GM21423 (cell line): ENCODE data around the gene F5.
"Not testable (repeated sequence)": the region's sequence is repeated elsewhere in the genome, so short reads cannot be mapped to it uniquely, and the experiment has no call there.

Source experiments
- ATAC-seq: cut with Tn5 transposase; IDR thresholded peaks from one replicate; pipeline ENCODE4 v1.9.1; 2021; ENCODE audit warnings: mild to moderate bottlenecking, moderate library complexity; ENCODE audit not compliant: unreplicated experiment

F5 gene

GRCh38 chr1:169511316-169512005 is 74.8 kb downstream of the F5 start:
- ATAC-seq, result no peak

DNA sequence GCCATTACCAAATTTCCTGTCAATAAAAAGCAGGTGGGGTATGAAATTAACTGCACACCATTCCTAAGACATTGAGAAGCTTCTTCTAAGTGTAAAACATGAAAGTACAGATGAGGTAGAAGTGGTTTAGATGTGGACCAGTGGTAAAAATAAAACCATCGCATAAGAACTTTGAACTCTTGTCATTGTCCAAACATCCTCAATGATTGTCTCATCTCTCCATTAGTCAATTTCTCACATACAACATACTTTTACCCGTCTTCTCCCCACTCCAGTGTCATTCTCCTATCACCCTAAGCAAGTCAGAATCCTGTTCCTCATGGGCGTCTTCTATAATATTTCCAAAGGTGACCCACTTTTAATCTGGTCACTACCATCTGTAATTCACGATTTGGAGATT is 76.2 kb downstream of the F5 start:
- ATAC-seq, result no peak

DNA sequence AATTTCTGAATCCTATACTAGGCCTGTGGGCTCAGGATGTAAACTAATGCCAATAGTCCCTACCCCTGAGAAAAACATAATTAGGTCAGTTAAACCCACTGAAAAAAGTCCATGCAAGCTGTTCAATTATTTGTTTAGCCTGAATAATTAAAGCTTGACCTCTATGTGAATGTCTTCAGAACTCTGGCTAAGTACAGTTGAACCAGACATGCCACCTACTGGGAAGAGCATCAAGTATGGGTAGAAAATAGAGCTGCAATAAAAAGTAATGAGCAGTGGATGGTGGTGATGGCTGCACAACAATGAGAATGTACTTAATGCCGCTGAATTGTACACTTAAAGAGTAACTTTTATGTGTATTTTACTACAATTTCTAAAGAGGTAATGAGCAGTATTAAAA is 76.9 kb downstream of the F5 start:
- ATAC-seq, result no peak

- ATAC-seq, result no peak
Observed at GRCh38 chr1:169508432-169509338, 77.6 kb downstream of the F5 start.

- no peak for ATAC-seq
Observed at GRCh38 chr1:169507413-169507812, 78.9 kb downstream of the F5 start.

DNA sequence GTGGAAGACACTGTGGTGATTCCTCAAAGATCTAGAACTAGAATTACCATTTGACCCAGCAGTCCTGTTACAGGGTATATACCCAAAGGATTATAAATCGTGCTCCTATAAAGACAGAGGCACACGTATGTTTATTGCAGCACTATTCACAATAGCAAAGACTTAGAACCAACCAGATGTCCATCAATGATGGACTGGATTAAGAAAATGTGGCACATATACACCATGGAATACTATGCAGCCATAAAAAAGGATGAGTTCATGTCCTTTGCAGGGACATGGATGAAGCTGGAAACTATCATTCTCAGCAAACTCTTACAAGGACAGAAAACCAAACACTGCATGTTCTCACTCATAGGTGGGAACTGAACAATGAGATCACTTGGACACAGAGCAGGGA is 82.7 kb downstream of the F5 start:
- not testable (repeated sequence) for ATAC-seq

- no peak for ATAC-seq
Observed at GRCh38 chr1:169499807-169500206, 86.5 kb downstream of the F5 start.

DNA sequence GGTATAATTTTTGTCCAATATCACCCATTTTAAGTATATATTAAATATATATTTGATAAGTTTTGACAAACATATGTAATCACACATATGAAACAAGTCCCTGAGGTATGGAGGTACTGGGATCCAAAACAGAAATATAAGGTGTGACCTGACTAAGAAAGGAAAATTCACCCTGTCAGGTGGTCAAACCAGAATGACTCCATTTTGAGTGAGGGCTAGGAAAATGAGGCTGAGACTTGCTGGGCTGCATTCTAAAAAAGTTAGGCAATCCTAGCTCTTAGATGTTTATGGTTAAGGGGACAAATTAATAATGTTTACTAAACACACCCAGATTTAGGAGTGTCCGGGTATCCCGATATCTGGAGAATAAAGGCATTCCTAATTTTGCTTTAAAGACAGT is 89.0 kb downstream of the F5 start:
- no peak for ATAC-seq

DNA sequence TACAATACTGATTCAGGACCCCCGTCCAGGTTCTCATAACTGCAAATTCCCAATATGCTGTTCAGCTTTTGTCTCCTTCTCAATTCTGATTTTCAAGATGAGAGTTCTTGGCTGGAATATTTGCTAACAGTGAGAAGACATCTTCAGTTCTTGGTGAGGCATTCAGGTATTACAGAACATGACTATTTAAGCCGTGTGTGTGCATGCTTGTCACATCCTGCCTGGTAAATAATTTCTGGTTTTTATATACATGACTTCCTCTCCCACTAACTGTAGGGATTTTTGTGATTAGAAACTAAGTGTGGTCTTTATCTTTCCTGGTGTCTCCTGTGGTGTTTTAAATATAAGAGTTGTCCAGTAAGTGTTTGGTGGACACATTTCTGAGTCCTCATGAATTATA is 90.4 kb downstream of the F5 start:
- ATAC-seq, result no peak

DNA sequence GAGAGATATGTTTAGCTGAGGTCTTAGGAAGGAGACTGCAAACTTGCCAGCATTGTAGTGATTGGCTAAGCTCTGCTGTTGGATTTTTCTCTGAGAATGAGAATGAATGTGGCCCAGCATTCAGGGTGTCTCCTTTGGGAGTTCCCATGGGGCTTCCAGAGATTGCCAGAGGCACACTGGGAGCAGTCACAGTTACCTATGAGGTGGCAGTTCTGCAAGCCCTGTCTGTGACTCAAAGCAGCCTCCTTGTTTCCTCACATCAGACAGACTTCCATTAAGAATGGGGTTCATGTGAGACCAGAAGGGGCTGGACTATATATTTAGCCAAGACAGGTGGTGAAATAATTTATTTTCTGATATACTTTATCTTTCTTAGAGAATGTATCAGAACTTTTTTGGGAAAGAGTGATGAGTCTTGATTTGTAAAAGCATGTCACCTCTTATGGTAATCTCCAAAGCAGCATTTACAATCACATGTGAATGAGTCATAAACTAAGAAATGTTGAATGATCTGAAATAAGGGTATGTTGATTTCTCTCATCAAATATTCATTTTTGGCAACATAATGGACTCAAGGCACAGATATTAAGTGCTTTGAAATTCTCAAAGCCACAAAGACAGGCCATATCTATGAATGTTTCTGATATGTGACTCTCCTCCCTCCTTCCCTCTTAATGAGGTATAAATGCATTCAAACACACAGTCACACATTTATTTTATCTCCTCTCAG is 91.1 kb downstream of the F5 start:
- no peak for ATAC-seq

DNA sequence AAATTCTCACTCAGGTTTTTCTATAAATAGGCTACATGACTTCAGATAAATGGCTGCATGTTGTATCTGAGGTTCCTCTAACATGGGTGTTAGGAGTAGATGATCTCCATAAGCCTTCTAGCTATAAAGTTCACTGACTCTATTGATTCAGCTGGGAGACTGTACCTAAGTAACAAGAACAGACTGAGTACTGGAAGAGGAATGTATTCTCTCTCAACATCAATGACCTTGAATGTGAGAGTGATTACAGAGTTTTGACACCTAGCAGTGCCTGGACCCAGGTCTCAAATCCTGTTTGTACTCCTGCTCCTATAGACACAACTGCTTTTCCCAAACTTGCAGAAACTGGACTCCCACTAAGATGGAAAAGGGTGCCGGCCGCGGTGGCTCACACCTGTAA is 91.9 kb downstream of the F5 start:
- no peak for ATAC-seq

GRCh38 chr1:169493251-169493650 is 93.0 kb downstream of the F5 start:
- ATAC-seq, result no peak

DNA sequence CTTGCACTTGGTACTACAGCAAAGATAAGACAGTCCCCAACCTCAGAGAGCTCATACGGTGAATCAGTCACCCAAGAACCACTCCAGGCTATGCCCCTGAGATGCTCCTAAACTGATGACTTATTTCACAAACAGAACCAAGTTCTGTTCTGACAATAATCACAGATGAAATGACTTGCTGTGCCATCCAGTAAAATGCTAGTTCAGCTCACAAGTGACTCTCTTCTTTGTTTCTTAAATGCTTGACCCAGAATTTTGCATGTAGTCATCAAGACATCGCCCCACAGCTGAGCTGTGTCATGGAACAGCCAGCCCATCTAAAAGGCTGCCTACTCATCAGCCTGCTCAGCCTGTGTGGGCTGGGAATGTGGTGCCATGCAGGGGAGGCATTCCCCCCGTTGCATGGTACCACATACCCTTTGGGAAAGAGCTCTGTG is 94.4 kb downstream of the F5 start:
- ATAC-seq, result peak; percentile 59

DNA sequence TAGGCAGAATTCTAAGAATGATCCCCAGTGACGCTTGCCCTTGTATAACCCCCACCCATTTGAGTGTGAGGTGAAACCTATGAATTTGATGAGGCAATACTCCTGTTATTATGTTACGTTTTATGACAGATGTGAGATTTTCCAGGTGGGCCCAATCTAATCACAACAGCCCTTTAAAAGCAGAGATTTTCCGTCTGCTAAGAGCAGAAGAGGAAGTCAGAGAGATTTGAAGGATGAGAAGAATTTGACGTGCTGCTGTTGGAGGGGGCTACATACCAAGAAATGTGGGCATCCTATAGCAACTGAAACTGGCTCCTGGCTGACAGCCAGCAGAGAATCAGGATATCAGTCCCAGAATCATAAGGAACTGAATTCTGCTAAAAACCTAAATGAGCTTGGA is 98.1 kb downstream of the F5 start:
- no peak for ATAC-seq

DNA sequence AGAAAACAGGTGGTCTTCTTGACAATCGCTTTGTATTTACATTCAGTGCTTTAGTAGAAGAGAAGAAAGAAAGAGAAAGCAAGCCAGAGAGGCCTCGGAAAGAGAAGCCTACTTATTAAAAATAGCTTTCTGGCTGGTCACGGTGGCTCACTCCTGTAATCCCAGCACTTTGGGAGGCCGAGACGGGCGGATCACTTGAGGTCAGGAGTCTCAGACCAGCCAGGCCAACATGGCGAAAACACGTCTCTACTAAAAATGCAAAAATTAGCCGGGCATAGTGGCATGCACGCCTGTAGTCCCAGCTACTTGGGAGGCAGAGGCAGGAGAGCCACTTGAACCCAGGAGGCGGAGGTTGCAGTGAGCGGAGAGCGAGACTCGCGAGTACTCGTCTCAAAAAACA is 98.7 kb downstream of the F5 start:
- no peak for ATAC-seq

GRCh38 chr1:169487133-169487532 is 99.1 kb downstream of the F5 start:
- ATAC-seq, result no peak

DNA sequence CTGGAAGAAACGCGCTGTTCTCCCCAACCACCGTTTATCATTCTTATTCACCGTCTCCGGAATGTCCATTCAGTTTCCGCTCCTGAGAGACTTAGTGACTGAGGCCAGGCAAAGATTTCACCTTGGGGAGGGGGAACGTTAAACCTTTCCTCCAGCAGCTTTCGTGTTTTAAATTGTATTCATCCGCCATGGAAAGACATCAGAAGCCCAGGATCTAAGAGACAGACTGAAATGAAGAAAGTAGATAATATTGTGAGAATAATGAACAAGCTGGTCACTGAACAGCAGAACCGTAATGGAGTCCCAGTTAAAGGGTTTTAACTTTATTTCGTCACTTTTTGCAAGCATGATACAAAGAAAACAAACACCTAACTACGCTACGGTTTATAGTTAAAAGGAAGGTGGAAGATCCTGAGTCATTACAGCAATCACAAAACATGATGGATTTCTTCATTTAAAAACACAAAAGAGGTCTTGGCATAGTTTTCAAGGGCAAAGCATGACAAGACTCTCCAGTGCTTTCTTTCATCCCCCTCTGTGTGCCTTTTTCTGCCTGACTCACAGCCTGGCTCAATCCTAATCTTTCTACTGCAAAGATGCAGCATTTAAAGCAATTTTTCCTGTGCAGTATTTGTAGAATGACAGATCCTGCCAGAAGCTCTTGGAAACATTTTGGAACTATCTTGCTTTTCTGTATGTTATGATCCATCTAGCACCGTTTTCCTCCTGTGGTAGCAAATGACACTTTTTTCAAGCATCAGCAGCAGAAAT is 99.8 kb downstream of the F5 start:
- ATAC-seq, result no peak

- peak; percentile 97 for ATAC-seq
Observed at GRCh38 chr1:169485431-169486280, 100.6 kb downstream of the F5 start, which contains the start of gene SLC19A2. TSS of gene SLC19A2 (minus strand) at chr1:169485944. CDS start at chr1:169485766, 178 bp downstream.

DNA sequence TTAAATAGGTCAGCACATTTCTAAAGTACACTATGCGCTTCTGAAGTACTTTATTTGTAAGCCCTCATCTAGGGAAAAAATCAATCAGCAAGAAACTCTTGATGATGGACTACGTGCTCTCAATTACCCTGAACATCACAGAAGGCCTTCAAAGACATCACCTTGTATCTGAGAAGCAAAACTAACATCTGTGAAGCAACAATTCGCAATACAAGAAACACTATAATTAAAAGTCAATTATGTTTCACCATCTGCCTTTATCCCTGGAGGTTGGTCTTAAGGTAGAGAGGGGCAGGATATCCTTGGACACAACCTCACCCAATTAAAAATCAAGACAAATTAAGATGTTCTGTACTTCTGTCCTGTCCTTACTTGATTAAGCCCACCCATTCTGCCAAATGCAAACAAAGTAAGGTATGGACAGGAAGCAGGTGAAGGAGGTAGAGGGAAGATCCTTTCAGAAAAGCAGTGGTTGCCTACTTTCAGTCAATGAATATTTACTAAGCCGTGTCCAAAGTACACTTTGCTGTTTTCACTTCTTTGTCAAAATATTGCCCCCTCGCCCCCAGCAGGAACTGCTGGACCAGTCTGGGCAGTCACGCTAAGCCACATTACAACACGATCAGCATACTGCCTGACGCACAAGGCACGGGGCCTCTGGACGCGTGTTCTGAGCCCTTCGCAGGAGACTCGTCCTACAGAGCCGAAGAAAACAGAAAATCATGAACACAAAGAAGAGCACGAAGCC is 101.4 kb downstream of the F5 start:
- ATAC-seq, result peak; percentile 11
